K562 (cell line): Measurements from ENCODE around the gene CALD1. TPM values are rescaled to one million over a fixed set of nuclear protein-coding genes. Genes with fewer than 3 reads are reported as not detected.
A peak's percentile ranks its signal among the peaks of the same experiment; 100 is the strongest.

Experiments
- BHLHE40 ChIP-seq: IDR thresholded peaks from 2 replicates; pipeline ENCODE4 v1.6.1; 2011; ENCODE audit warnings: low read length, improper control_type of control experiment
- KLF6 ChIP-seq: fragments of 250-450 bp; sonication (Bioruptor Pico); IDR thresholded peaks from 2 replicates; pipeline ENCODE4 v1.4.0; 2020; ENCODE audit warnings: mild to moderate bottlenecking, moderate library complexity, borderline replicate concordance
- MEIS2 ChIP-seq: fragments of 450-650 bp; IDR thresholded peaks from 2 replicates; pipeline ENCODE4 v1.6.1; 2014; ENCODE audit warnings: mild to moderate bottlenecking; ENCODE audit not compliant: partially characterized antibody
- NFIC ChIP-seq: fragments of 450-650 bp; IDR thresholded peaks from 2 replicates; pipeline ENCODE4 v1.6.1; 2017; ENCODE audit warnings: mild to moderate bottlenecking, inconsistent platforms
- NRF1 ChIP-seq, 2 experiments: fragments of 450-650 bp; IDR thresholded peaks in 1 of 2; conservative IDR thresholded peaks in 1 of 2; 2 replicates each; pipeline ENCODE4 v1.6.1; 2014; ENCODE audit warnings: mild to moderate bottlenecking in 2 of 2
- ZFPM2 ChIP-seq: fragments of 250-450 bp; sonication (Bioruptor Pico); IDR thresholded peaks from 2 replicates; pipeline ENCODE4 v1.5.1; 2022; ENCODE audit warnings: mild to moderate bottlenecking
- polyA plus RNA-seq, 8 experiments: library from polyadenylated mRNA; depleted of rRNA in 4 of 8; stranded (reverse) in 5 of 8; unstranded in 3 of 8; fragments of >200 nt; fragmentation: Nextera tagmentation in 2 of 8; fragmentation: Illumina TruSeq in 1 of 8; extraction: Ambion mirVana in 2 of 8; extraction: Trizol in 1 of 8; gene quantifications; 2 replicates each; pipeline versions ENCODE4 v1.2.1 to v1.2.3, GENCODE V29; 2011 to 2014; ENCODE audit warnings: inconsistent platforms in 1 of 8, missing spikeins in 1 of 8
- total RNA-seq, 7 experiments: library from RNA; depleted of rRNA in 6 of 7; stranded (reverse); fragments of >200 nt in 6 of 7; fragmentation: Illumina TruSeq in 2 of 7; extraction: Trizol in 2 of 7; gene quantifications; 2 replicates each; pipeline versions ENCODE4 v1.2.1 to v1.2.3, GENCODE V29; 2011 to 2021; ENCODE audit warnings: low replicate concordance in 1 of 7
- TF ChIP-seq, protein P1 (sequence below): fragments of 450-650 bp; IDR thresholded peaks from 2 replicates; pipeline ENCODE4 v1.6.1; 2016; ENCODE audit warnings: mild to moderate bottlenecking, moderate library complexity

The CALD1 gene
- total and polyA plus RNA-seq, 9 of the 15 experiments (the other 6 are each of a cell fraction or from before 2014, with no cell fraction given), result 0.40 TPM; not detected in 8

DNA sequence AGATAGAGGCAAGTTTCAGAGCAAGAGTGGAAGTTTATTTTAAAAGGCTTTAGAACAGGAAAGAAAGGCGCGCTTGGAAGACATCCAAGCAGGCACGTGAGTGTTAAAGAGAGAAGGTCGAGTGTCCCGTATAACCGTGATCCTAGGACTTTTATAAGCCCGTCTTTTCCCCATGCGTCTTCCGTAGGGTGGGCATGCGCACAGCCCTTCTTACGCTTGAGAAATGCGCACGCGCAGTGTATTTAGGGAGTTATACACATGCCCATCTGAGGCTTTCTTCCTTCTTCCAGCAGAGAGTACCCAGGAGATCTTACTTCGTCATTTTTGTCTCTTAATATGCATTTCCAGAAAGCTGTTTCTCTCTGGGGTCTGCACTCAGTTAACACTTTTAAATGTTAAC lies 52.4 kb downstream of the CALD1 start (continued):
- TF ChIP-seq, protein P1, sequence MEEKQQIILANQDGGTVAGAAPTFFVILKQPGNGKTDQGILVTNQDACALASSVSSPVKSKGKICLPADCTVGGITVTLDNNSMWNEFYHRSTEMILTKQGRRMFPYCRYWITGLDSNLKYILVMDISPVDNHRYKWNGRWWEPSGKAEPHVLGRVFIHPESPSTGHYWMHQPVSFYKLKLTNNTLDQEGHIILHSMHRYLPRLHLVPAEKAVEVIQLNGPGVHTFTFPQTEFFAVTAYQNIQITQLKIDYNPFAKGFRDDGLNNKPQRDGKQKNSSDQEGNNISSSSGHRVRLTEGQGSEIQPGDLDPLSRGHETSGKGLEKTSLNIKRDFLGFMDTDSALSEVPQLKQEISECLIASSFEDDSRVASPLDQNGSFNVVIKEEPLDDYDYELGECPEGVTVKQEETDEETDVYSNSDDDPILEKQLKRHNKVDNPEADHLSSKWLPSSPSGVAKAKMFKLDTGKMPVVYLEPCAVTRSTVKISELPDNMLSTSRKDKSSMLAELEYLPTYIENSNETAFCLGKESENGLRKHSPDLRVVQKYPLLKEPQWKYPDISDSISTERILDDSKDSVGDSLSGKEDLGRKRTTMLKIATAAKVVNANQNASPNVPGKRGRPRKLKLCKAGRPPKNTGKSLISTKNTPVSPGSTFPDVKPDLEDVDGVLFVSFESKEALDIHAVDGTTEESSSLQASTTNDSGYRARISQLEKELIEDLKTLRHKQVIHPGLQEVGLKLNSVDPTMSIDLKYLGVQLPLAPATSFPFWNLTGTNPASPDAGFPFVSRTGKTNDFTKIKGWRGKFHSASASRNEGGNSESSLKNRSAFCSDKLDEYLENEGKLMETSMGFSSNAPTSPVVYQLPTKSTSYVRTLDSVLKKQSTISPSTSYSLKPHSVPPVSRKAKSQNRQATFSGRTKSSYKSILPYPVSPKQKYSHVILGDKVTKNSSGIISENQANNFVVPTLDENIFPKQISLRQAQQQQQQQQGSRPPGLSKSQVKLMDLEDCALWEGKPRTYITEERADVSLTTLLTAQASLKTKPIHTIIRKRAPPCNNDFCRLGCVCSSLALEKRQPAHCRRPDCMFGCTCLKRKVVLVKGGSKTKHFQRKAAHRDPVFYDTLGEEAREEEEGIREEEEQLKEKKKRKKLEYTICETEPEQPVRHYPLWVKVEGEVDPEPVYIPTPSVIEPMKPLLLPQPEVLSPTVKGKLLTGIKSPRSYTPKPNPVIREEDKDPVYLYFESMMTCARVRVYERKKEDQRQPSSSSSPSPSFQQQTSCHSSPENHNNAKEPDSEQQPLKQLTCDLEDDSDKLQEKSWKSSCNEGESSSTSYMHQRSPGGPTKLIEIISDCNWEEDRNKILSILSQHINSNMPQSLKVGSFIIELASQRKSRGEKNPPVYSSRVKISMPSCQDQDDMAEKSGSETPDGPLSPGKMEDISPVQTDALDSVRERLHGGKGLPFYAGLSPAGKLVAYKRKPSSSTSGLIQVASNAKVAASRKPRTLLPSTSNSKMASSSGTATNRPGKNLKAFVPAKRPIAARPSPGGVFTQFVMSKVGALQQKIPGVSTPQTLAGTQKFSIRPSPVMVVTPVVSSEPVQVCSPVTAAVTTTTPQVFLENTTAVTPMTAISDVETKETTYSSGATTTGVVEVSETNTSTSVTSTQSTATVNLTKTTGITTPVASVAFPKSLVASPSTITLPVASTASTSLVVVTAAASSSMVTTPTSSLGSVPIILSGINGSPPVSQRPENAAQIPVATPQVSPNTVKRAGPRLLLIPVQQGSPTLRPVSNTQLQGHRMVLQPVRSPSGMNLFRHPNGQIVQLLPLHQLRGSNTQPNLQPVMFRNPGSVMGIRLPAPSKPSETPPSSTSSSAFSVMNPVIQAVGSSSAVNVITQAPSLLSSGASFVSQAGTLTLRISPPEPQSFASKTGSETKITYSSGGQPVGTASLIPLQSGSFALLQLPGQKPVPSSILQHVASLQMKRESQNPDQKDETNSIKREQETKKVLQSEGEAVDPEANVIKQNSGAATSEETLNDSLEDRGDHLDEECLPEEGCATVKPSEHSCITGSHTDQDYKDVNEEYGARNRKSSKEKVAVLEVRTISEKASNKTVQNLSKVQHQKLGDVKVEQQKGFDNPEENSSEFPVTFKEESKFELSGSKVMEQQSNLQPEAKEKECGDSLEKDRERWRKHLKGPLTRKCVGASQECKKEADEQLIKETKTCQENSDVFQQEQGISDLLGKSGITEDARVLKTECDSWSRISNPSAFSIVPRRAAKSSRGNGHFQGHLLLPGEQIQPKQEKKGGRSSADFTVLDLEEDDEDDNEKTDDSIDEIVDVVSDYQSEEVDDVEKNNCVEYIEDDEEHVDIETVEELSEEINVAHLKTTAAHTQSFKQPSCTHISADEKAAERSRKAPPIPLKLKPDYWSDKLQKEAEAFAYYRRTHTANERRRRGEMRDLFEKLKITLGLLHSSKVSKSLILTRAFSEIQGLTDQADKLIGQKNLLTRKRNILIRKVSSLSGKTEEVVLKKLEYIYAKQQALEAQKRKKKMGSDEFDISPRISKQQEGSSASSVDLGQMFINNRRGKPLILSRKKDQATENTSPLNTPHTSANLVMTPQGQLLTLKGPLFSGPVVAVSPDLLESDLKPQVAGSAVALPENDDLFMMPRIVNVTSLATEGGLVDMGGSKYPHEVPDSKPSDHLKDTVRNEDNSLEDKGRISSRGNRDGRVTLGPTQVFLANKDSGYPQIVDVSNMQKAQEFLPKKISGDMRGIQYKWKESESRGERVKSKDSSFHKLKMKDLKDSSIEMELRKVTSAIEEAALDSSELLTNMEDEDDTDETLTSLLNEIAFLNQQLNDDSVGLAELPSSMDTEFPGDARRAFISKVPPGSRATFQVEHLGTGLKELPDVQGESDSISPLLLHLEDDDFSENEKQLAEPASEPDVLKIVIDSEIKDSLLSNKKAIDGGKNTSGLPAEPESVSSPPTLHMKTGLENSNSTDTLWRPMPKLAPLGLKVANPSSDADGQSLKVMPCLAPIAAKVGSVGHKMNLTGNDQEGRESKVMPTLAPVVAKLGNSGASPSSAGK, result peak; percentile 36; the same call in 1 of the 2 replicates
- TF ChIP-seq MEIS2 (peak; percentile 25), NFIC (peak; percentile 70), BHLHE40 (0 out of 2 replicates have a peak, but pooled peaks have one; percentile 18), NRF1 (conservative IDR thresholded peaks at IDR 0.05 in 1 of 2, IDR thresholded peaks at IDR 0.05 in 1 of 2) (peak; percentile 88 to 90), KLF6 (no peak), ZFPM2 (no peak)
- TF ChIP-seq, all 486 proteins: peak for 5
